PC-3 (cell line): ENCODE measurements around the gene DNASE1L2.

ENCODE experiments used
- CTCF ChIP-seq: fragments of 300-600 bp; sonication (generic); conservative IDR thresholded peaks from 2 replicates; pipeline ENCODE4 v1.5.1; 2017; ENCODE audit warnings: antibody characterized with exemption, low read depth, mild to moderate bottlenecking, low read length
- EZH2 ChIP-seq: fragments of 300-600 bp; sonication (generic); IDR thresholded peaks from one replicate; pipeline ENCODE4 v1.6.1; 2017; ENCODE audit warnings: antibody characterized with exemption, mild to moderate bottlenecking, low read length; ENCODE audit not compliant: unreplicated experiment

DNA sequence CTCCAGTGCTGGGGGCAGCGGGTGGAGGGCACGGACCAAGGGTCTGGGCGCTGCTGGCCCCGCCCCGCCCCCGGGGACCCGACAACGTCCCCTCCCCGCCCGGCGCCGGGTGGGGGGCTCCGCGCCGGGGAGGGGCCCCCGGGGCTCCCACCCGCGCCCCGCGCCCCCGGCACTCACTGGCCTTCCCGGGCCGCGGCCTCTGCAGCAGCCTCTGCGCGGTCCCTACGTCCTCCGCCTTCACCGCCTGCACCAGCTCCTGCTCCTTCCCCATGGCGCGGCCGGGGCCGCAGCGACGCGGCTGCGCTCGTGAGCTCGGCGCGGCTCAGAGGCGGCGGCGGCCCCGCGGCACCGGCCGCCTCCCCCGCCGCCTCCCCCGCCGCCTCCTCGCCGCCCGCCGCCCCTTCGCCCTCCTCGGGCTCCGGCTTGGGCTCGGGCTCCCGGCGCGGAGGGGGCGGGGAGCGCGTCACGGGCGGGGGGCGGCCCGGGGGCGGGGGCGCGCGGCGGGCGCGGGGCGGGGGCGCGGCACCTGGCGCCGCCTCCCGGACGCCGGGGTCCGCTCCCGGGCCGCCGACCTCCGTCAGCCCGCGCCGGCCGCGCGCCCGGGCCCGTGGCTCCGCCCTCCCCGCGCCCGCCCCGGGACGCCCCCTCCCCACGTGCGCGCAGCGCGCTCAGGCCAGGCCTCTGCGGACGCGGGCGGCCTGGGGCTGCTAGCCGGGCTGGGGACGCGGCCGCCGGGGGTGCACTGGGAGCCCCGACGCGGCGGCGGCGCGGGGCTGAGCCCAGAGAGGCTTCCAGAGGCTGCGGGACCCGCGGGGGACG, 39.9 kb upstream of the DNASE1L2 start, which contains the start of gene CASKIN1:
- no peak for TF ChIP-seq CTCF
- TF ChIP-seq EZH2, result no peak
